ENCODE results near the gene ZNF670.
A peak's percentile ranks its signal among the peaks of the same experiment; 100 is the strongest.

ZNF670 gene

GRCh38 chr1:247103859-247104591 is 25.4 kb upstream of the ZNF670 start, which contains the start of gene ZNF669:
TSS of gene ZNF669 (minus strand) at chr1:247104356. CDS start at chr1:247104199, 157 bp downstream.
- peak; percentile 94 to 95 for DNase-seq

GRCh38 chr1:247102381-247102780 is 23.8 kb upstream of the ZNF670 start:
- no peak for DNase-seq

GRCh38 chr1:247100676-247101279 is 22.2 kb upstream of the ZNF670 start:
- no peak for DNase-seq

GRCh38 chr1:247096958-247097357 is 18.3 kb upstream of the ZNF670 start:
- no peak for DNase-seq

- no peak for DNase-seq
Measured at GRCh38 chr1:247096544-247096943, 17.9 kb upstream of the ZNF670 start.

GRCh38 chr1:247096112-247096511 is 17.5 kb upstream of the ZNF670 start:
- no peak for DNase-seq

- DNase-seq: no peak
Measured at GRCh38 chr1:247090455-247090854, 11.8 kb upstream of the ZNF670 start.

GRCh38 chr1:247089616-247090375 is 11.2 kb upstream of the ZNF670 start:
- DNase-seq: no peak

GRCh38 chr1:247088967-247089366 is 10.4 kb upstream of the ZNF670 start:
- DNase-seq: no peak

- DNase-seq: no peak
Measured at GRCh38 chr1:247087256-247087655, 8.6 kb upstream of the ZNF670 start.

- no peak for DNase-seq
Measured at GRCh38 chr1:247085310-247085709, 6.7 kb upstream of the ZNF670 start.

GRCh38 chr1:247084771-247085170 is 6.2 kb upstream of the ZNF670 start:
- DNase-seq: no peak

GRCh38 chr1:247079141-247079874 is 697 bp upstream of the ZNF670 start:
- DNase-seq: no peak

- DNase-seq: no peak
Measured at GRCh38 chr1:247077876-247078257, 744 bp downstream of the ZNF670 start.

- no peak for DNase-seq
Measured at GRCh38 chr1:247077213-247077612, 1.4 kb downstream of the ZNF670 start.

- no peak for DNase-seq
Measured at GRCh38 chr1:247070645-247071044, 8.0 kb downstream of the ZNF670 start.

GRCh38 chr1:247064304-247064703 is 14.3 kb downstream of the ZNF670 start:
- DNase-seq: no peak

- no peak for DNase-seq
Measured at GRCh38 chr1:247060771-247061170, 17.8 kb downstream of the ZNF670 start.

GRCh38 chr1:247056071-247056470 is 22.5 kb downstream of the ZNF670 start:
- no peak for DNase-seq

GRCh38 chr1:247054992-247055415 is 23.6 kb downstream of the ZNF670 start:
- DNase-seq: no peak

GRCh38 chr1:247047702-247048101 is 30.9 kb downstream of the ZNF670 start:
- DNase-seq: no peak

- no peak for DNase-seq
Measured at GRCh38 chr1:247047260-247047659, 31.4 kb downstream of the ZNF670 start.

- no peak for DNase-seq
Measured at GRCh38 chr1:247043406-247043805, 35.2 kb downstream of the ZNF670 start.
